GM12801 (cell line): Measurements from ENCODE around the gene CNTNAP2.

ENCODE experiments used
- CTCF ChIP-seq: IDR thresholded peaks from one replicate; pipeline ENCODE4 v1.5.1; 2011; ENCODE audit warnings: control low read depth; ENCODE audit not compliant: insufficient read length; ENCODE audit errors: extremely low read depth

The CNTNAP2 gene

GRCh38 chr7:148260599-148260998 is 2144.0 kb downstream of the CNTNAP2 start:
- no peak for TF ChIP-seq CTCF

- no peak for TF ChIP-seq CTCF
Measured at GRCh38 chr7:148261523-148261922, 2144.9 kb downstream of the CNTNAP2 start.

GRCh38 chr7:148261996-148262688 is 2145.5 kb downstream of the CNTNAP2 start:
- no peak for TF ChIP-seq CTCF

- peak; percentile 83 for TF ChIP-seq CTCF
Measured at GRCh38 chr7:148262721-148263229, 2146.2 kb downstream of the CNTNAP2 start.

GRCh38 chr7:148264933-148265557 is 2148.4 kb downstream of the CNTNAP2 start:
- TF ChIP-seq CTCF = no peak

GRCh38 chr7:148265896-148266295 is 2149.3 kb downstream of the CNTNAP2 start:
- no peak for TF ChIP-seq CTCF

GRCh38 chr7:148266795-148267194 is 2150.2 kb downstream of the CNTNAP2 start:
- TF ChIP-seq CTCF = no peak
